HEK293 (cell line): ENCODE results near the gene MGA.

Experiments used
- ZNF488 ChIP-seq: fragments of 450-650 bp; formaldehyde crosslinking; IDR thresholded peaks from 2 replicates; pipeline ENCODE4 v1.5.1; 2016; ENCODE audit warnings: missing biosample characterization, missing genetic modification characterization
- ZNF548 ChIP-seq: fragments of 450-650 bp; formaldehyde crosslinking; IDR thresholded peaks from 2 replicates; pipeline ENCODE4 v1.5.1; 2016; ENCODE audit warnings: missing biosample characterization, missing genetic modification characterization
- ZNF660 ChIP-seq: fragments of 450-650 bp; IDR thresholded peaks from 2 replicates; pipeline ENCODE4 v1.5.1; 2018; ENCODE audit warnings: missing biosample characterization, mild to moderate bottlenecking, missing genetic modification characterization
- TF ChIP-seq, protein P1 (sequence below): fragments of 450-650 bp; formaldehyde crosslinking; IDR thresholded peaks from 2 replicates; pipeline ENCODE4 v1.5.1; 2016; ENCODE audit warnings: missing biosample characterization, missing genetic modification characterization
- TF ChIP-seq, protein P2 (sequence below): fragments of 450-650 bp; formaldehyde crosslinking; IDR thresholded peaks from 2 replicates; pipeline ENCODE4 v1.5.1; 2016; ENCODE audit warnings: missing biosample characterization, missing genetic modification characterization, borderline replicate concordance
- TF ChIP-seq, protein P3 (sequence below): fragments of 450-650 bp; formaldehyde crosslinking; IDR thresholded peaks from 2 replicates; pipeline ENCODE4 v1.5.1; 2016; ENCODE audit warnings: missing biosample characterization, missing genetic modification characterization, low read depth
- TF ChIP-seq, protein P4 (sequence below): IDR thresholded peaks from 2 replicates; pipeline ENCODE4 v1.6.1; 2011; ENCODE audit warnings: mild to moderate bottlenecking, low read depth, low read length, borderline replicate concordance

DNA sequence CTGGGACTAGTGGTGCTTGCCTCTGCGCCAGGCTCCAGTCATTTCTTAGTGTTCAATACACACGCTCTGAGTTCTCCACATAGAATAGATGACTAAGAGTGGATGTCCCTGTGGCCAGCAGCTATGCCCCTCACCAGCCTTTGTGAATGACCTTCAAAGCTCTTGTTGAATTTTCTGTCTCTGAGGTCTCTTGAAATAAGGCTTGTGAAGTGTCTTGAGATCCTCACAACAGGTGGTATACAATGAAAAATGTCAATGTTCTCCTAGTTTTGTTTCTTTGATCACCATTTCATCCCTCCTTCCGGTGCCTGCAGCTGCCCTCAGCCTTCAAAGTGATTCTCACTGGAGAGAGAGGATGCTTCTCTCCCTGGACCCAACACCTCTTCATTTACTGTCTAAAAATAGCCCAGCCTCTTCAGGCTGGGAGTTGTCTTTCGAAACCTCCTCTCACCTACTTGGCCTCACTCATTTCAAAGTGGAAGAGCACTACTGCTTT lies 119.5 kb downstream of the MGA start:
- TF ChIP-seq, protein P1, sequence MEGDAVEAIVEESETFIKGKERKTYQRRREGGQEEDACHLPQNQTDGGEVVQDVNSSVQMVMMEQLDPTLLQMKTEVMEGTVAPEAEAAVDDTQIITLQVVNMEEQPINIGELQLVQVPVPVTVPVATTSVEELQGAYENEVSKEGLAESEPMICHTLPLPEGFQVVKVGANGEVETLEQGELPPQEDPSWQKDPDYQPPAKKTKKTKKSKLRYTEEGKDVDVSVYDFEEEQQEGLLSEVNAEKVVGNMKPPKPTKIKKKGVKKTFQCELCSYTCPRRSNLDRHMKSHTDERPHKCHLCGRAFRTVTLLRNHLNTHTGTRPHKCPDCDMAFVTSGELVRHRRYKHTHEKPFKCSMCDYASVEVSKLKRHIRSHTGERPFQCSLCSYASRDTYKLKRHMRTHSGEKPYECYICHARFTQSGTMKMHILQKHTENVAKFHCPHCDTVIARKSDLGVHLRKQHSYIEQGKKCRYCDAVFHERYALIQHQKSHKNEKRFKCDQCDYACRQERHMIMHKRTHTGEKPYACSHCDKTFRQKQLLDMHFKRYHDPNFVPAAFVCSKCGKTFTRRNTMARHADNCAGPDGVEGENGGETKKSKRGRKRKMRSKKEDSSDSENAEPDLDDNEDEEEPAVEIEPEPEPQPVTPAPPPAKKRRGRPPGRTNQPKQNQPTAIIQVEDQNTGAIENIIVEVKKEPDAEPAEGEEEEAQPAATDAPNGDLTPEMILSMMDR (tag by site-specific recombination): no peak
- TF ChIP-seq, protein P2, sequence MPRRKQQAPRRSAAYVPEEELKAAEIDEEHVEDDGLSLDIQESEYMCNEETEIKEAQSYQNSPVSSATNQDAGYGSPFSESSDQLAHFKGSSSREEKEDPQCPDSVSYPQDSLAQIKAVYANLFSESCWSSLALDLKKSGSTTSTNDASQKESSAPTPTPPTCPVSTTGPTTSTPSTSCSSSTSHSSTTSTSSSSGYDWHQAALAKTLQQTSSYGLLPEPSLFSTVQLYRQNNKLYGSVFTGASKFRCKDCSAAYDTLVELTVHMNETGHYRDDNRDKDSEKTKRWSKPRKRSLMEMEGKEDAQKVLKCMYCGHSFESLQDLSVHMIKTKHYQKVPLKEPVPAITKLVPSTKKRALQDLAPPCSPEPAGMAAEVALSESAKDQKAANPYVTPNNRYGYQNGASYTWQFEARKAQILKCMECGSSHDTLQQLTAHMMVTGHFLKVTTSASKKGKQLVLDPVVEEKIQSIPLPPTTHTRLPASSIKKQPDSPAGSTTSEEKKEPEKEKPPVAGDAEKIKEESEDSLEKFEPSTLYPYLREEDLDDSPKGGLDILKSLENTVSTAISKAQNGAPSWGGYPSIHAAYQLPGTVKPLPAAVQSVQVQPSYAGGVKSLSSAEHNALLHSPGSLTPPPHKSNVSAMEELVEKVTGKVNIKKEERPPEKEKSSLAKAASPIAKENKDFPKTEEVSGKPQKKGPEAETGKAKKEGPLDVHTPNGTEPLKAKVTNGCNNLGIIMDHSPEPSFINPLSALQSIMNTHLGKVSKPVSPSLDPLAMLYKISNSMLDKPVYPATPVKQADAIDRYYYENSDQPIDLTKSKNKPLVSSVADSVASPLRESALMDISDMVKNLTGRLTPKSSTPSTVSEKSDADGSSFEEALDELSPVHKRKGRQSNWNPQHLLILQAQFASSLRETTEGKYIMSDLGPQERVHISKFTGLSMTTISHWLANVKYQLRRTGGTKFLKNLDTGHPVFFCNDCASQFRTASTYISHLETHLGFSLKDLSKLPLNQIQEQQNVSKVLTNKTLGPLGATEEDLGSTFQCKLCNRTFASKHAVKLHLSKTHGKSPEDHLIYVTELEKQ: no peak
- TF ChIP-seq, protein P3, sequence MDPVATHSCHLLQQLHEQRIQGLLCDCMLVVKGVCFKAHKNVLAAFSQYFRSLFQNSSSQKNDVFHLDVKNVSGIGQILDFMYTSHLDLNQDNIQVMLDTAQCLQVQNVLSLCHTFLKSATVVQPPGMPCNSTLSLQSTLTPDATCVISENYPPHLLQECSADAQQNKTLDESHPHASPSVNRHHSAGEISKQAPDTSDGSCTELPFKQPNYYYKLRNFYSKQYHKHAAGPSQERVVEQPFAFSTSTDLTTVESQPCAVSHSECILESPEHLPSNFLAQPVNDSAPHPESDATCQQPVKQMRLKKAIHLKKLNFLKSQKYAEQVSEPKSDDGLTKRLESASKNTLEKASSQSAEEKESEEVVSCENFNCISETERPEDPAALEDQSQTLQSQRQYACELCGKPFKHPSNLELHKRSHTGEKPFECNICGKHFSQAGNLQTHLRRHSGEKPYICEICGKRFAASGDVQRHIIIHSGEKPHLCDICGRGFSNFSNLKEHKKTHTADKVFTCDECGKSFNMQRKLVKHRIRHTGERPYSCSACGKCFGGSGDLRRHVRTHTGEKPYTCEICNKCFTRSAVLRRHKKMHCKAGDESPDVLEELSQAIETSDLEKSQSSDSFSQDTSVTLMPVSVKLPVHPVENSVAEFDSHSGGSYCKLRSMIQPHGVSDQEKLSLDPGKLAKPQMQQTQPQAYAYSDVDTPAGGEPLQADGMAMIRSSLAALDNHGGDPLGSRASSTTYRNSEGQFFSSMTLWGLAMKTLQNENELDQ: no peak
- TF ChIP-seq ZNF548 (tag by site-specific recombination) (no peak), ZNF488 (no peak), ZNF660 (tag by site-specific recombination) (no peak)
- TF ChIP-seq, protein P4, sequence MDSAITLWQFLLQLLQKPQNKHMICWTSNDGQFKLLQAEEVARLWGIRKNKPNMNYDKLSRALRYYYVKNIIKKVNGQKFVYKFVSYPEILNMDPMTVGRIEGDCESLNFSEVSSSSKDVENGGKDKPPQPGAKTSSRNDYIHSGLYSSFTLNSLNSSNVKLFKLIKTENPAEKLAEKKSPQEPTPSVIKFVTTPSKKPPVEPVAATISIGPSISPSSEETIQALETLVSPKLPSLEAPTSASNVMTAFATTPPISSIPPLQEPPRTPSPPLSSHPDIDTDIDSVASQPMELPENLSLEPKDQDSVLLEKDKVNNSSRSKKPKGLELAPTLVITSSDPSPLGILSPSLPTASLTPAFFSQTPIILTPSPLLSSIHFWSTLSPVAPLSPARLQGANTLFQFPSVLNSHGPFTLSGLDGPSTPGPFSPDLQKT: no peak
